ENCODE data around the gene KCNJ15. TPM values are rescaled to one million over a fixed set of nuclear protein-coding genes. Genes with fewer than 3 reads are reported as not detected.

KCNJ15 gene
- total RNA-seq, 1 donor from 2014 or later = 0.97 TPM

GRCh38 chr21:38294609-38295008 lies 37.8 kb downstream of the KCNJ15 start:
- TF ChIP-seq CTCF (IDR thresholded peaks at IDR 0.05; ENCODE audit: unreplicated experiment) = no peak
- Mint-ChIP-seq H3K27ac (ENCODE audit: unreplicated experiment) (no peak overlapping the region), H3K27me3 (ENCODE audit: unreplicated experiment) (peaks cover 3% of the 10 kb centered on the region), H3K4me1 (ENCODE audit: unreplicated experiment) (peaks cover 38% of the 10 kb centered on the region), H3K4me3 (ENCODE audit: unreplicated experiment) (no peak overlapping the region), H3K36me3 (ENCODE audit: low read depth, unreplicated experiment) (no peaks in the 10 kb centered on the region), H3K9me3 (ENCODE audit: unreplicated experiment) (no peaks in the 10 kb centered on the region)
- no peak for DNase-seq (ENCODE audit: low spot score)

DNA sequence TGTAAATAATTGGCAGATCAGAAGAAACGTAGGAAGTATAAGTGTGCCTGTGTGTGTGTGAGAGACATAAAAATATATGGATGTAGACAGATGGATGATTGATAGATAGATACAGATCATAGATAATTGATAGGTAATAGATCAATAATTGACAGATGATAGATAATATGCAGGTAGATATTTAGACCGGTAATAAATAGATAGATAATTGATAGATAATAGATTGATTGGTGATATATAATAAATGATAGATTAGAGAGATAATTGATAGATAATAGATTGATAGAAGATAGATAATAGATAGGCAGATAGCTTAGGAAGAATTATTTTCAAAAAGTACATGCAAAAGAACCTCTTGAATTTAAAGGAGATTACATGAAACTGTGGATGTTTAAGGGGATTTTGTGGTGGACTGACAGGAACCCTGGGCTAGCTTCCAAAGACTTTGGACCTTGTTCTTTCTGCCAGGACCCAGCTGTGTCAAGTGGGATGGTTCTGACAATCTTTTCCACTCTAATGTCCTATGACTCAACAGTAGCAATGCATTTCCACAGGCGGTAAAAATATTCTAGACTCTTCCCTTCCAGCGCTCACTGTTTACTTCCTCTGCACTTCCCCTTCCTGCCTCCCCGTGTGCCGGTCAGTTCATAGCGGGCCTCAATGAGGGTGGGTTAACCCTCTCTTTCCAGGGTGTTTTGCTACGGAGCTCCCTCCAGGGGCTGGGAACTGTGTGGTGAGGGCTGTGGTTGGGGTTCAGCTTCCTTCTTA lies 39.4 kb downstream of the KCNJ15 start:
- H3K4me1 Mint-ChIP-seq (ENCODE audit: unreplicated experiment) = peaks cover 51% of the 10 kb centered on the region
- no peak for TF ChIP-seq CTCF (IDR thresholded peaks at IDR 0.05; ENCODE audit: unreplicated experiment)
- H3K9me3 Mint-ChIP-seq (ENCODE audit: unreplicated experiment) = no peaks in the 10 kb centered on the region
- DNase-seq (ENCODE audit: low spot score) = peak; percentile 15
- H3K27me3 Mint-ChIP-seq (ENCODE audit: unreplicated experiment) = peaks cover 4% of the 10 kb centered on the region
- no peaks in the 10 kb centered on the region for H3K36me3 Mint-ChIP-seq (ENCODE audit: low read depth, unreplicated experiment)
- H3K27ac Mint-ChIP-seq (ENCODE audit: unreplicated experiment) = peak overlapping the region; percentile 65
- H3K4me3 Mint-ChIP-seq (ENCODE audit: unreplicated experiment) = peak overlapping the region; percentile 17

DNA sequence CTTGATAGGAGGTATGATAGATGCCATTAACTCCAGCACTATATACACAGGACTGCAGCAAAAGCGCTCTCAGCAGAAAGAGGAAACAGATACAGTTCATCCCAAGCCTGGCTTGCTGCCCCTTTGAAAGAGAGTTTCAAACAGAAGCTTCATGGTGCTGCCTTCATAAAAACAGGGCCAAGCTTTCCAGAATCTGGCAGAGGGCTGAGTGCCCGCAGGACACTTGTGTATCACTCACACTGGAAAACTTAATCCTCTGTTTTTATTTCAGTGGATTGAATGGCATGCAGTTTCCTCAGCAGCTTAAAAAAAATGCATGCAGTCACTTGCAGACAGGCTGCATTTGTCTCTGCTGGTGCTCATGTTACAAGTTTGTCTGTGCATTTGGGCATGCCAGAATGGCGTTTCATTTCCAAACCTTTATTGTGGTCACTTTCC lies 40.4 kb downstream of the KCNJ15 start:
- peaks cover 4% of the 10 kb centered on the region for H3K27me3 Mint-ChIP-seq (ENCODE audit: unreplicated experiment)

GRCh38 chr21:38297871-38298270 lies 41.1 kb downstream of the KCNJ15 start:
- H3K4me1 Mint-ChIP-seq (ENCODE audit: unreplicated experiment) = peaks cover 60% of the 10 kb centered on the region
- H3K27me3 Mint-ChIP-seq (ENCODE audit: unreplicated experiment) = peaks cover 4% of the 10 kb centered on the region
- no peak for TF ChIP-seq CTCF (IDR thresholded peaks at IDR 0.05; ENCODE audit: unreplicated experiment)
- H3K27ac Mint-ChIP-seq (ENCODE audit: unreplicated experiment) = no peak overlapping the region
- H3K4me3 Mint-ChIP-seq (ENCODE audit: unreplicated experiment) = no peak overlapping the region
- no peaks in the 10 kb centered on the region for H3K9me3 Mint-ChIP-seq (ENCODE audit: unreplicated experiment)
- H3K36me3 Mint-ChIP-seq (ENCODE audit: low read depth, unreplicated experiment) = no peaks in the 10 kb centered on the region
- DNase-seq (ENCODE audit: low spot score) = no peak

More for the DNA sequence above, 40.4 kb downstream of the KCNJ15 start:
- Mint-ChIP-seq H3K4me1 (ENCODE audit: unreplicated experiment) (peaks cover 60% of the 10 kb centered on the region), H3K9me3 (ENCODE audit: unreplicated experiment) (no peaks in the 10 kb centered on the region), H3K36me3 (ENCODE audit: low read depth, unreplicated experiment) (no peaks in the 10 kb centered on the region), H3K27ac (ENCODE audit: unreplicated experiment) (peak overlapping the region; percentile 65), H3K4me3 (ENCODE audit: unreplicated experiment) (no peak overlapping the region)
- no peak for TF ChIP-seq CTCF (IDR thresholded peaks at IDR 0.05; ENCODE audit: unreplicated experiment)
- peak; percentile 5 for DNase-seq (ENCODE audit: low spot score)

- Mint-ChIP-seq H3K27me3 (ENCODE audit: unreplicated experiment) (peaks cover 2% of the 10 kb centered on the region), H3K9me3 (ENCODE audit: unreplicated experiment) (no peaks in the 10 kb centered on the region), H3K36me3 (ENCODE audit: low read depth, unreplicated experiment) (no peaks in the 10 kb centered on the region), H3K27ac (ENCODE audit: unreplicated experiment) (no peak overlapping the region), H3K4me1 (ENCODE audit: unreplicated experiment) (peaks cover 61% of the 10 kb centered on the region), H3K4me3 (ENCODE audit: unreplicated experiment) (no peak overlapping the region)
- DNase-seq (ENCODE audit: low spot score) = no peak
- no peak for TF ChIP-seq CTCF (IDR thresholded peaks at IDR 0.05; ENCODE audit: unreplicated experiment)
Observed at GRCh38 chr21:38298832-38299231, 42.0 kb downstream of the KCNJ15 start.

All from endothelial cell (in vitro differentiated cells).